WTC11 (cell line): ENCODE results near the gene LEFTY1.

Source experiments
- CREB1 ChIP-seq: sonication (generic); formaldehyde crosslinking; IDR thresholded peaks from 2 replicates; pipeline ENCODE4 v1.8.0; 2023; ENCODE audit warnings: mild to moderate bottlenecking, missing genetic modification reagents
- FOXJ3 ChIP-seq: sonication (generic); formaldehyde crosslinking; IDR thresholded peaks from 2 replicates; pipeline ENCODE4 v1.9.0; 2021; ENCODE audit warnings: missing genetic modification reagents, mild to moderate bottlenecking, borderline replicate concordance
- NR1H2 ChIP-seq: sonication (generic); formaldehyde crosslinking; IDR thresholded peaks from 2 replicates; pipeline ENCODE4 v1.9.0; 2021; ENCODE audit warnings: mild to moderate bottlenecking, moderate library complexity, missing genetic modification reagents
- OVOL2 ChIP-seq: fragments of 250-450 bp; sonication (Bioruptor Pico); IDR thresholded peaks from 2 replicates; pipeline ENCODE4 v1.9.0; 2021; ENCODE audit warnings: mild to moderate bottlenecking, borderline replicate concordance
- SP1 ChIP-seq: sonication (generic); formaldehyde crosslinking; conservative IDR thresholded peaks from 2 replicates; pipeline ENCODE4 v1.8.1; 2022; ENCODE audit warnings: missing genetic modification reagents
- TCF7 ChIP-seq: sonication (generic); formaldehyde crosslinking; IDR thresholded peaks from 2 replicates; pipeline ENCODE4 v1.8.0; 2022; ENCODE audit warnings: mild to moderate bottlenecking, low read depth, missing genetic modification reagents, moderate library complexity
- ZNF263 ChIP-seq: sonication (generic); formaldehyde crosslinking; IDR thresholded peaks from 2 replicates; pipeline ENCODE4 v1.8.1; 2022; ENCODE audit warnings: low read depth, mild to moderate bottlenecking, moderate library complexity, missing genetic modification reagents
- TF ChIP-seq, protein P1 (sequence below): fragments of 200-600 bp; IDR thresholded peaks from 2 replicates; pipeline ENCODE4 v1.8.0; 2022; ENCODE audit warnings: antibody characterized with exemption
- TF ChIP-seq, protein P2 (sequence below): sonication (generic); formaldehyde crosslinking; IDR thresholded peaks from 2 replicates; pipeline ENCODE4 v1.8.1; 2023; ENCODE audit warnings: mild to moderate bottlenecking, missing genetic modification reagents, moderate library complexity
- TF ChIP-seq, protein P3 (sequence below): sonication (generic); formaldehyde crosslinking; IDR thresholded peaks from 2 replicates; pipeline ENCODE4 v1.8.1; 2022; ENCODE audit warnings: mild to moderate bottlenecking, missing genetic modification reagents, moderate library complexity, borderline replicate concordance

DNA sequence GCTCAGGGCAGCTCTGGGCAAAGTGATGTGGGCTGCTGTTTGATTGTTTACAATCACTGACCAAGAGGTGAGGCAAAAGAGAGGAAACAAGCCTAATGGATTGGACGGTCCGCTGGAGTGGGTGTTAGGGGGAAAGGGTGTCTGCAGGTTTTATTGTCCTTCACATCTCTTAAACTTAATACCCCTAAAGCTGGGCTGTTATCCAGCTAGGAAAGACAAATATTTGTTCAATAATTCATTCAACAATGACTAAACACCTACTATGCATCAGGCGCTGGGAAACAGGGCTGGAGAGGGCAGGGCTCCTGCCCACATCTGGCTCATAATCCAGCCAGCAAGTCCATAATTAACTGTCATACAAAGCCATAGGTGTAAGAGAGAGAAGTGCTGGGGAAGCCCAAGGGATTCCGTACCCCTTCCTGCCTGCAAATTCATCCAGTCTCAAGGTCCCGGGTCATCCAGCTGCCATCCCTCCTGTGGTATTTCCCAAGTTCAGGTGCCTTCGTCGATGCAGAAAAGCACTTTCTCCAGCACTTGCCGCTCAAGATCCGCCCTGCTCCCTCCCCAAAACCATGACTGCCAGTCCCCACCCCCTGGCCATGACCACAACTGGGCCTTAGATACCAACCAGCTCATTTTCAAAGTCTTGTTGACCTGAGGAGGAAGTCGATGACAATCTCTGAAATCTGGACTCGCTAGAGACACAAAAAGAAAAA lies 17.4 kb downstream of the LEFTY1 start:
- TF ChIP-seq, protein P1, sequence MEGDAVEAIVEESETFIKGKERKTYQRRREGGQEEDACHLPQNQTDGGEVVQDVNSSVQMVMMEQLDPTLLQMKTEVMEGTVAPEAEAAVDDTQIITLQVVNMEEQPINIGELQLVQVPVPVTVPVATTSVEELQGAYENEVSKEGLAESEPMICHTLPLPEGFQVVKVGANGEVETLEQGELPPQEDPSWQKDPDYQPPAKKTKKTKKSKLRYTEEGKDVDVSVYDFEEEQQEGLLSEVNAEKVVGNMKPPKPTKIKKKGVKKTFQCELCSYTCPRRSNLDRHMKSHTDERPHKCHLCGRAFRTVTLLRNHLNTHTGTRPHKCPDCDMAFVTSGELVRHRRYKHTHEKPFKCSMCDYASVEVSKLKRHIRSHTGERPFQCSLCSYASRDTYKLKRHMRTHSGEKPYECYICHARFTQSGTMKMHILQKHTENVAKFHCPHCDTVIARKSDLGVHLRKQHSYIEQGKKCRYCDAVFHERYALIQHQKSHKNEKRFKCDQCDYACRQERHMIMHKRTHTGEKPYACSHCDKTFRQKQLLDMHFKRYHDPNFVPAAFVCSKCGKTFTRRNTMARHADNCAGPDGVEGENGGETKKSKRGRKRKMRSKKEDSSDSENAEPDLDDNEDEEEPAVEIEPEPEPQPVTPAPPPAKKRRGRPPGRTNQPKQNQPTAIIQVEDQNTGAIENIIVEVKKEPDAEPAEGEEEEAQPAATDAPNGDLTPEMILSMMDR = no peak
- TF ChIP-seq SP1 (CRISPR knock-in tag) (no peak), CREB1 (CRISPR knock-in tag) (no peak), NR1H2 (CRISPR knock-in tag) (no peak), FOXJ3 (no peak), ZNF263 (CRISPR knock-in tag) (no peak), TCF7 (no peak), OVOL2 (CRISPR knock-in tag) (no peak)
- TF ChIP-seq, protein P2, sequence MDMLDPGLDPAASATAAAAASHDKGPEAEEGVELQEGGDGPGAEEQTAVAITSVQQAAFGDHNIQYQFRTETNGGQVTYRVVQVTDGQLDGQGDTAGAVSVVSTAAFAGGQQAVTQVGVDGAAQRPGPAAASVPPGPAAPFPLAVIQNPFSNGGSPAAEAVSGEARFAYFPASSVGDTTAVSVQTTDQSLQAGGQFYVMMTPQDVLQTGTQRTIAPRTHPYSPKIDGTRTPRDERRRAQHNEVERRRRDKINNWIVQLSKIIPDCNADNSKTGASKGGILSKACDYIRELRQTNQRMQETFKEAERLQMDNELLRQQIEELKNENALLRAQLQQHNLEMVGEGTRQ (CRISPR knock-in tag) = no peak
- TF ChIP-seq, protein P3, sequence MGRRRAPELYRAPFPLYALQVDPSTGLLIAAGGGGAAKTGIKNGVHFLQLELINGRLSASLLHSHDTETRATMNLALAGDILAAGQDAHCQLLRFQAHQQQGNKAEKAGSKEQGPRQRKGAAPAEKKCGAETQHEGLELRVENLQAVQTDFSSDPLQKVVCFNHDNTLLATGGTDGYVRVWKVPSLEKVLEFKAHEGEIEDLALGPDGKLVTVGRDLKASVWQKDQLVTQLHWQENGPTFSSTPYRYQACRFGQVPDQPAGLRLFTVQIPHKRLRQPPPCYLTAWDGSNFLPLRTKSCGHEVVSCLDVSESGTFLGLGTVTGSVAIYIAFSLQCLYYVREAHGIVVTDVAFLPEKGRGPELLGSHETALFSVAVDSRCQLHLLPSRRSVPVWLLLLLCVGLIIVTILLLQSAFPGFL (CRISPR knock-in tag) = no peak
